ENCODE measurements around the gene NOBOX. TPM values are rescaled to one million over a fixed set of nuclear protein-coding genes. Genes with fewer than 3 reads are reported as not detected.
A peak's percentile ranks its signal among the peaks of the same experiment; 100 is the strongest.
"Not testable (repeated sequence)": the region's sequence is repeated elsewhere in the genome, so short reads cannot be mapped to it uniquely, and the experiment has no call there.

The NOBOX gene
- polyA plus RNA-seq (ENCODE audit: insufficient read depth in 1 of 5, insufficient read length in 5 of 5, low replicate concordance in 1 of 5) = not detected
- long read RNA-seq, donor 1 = 0 reads
- long read RNA-seq, donor 2 = 0 reads
- long read RNA-seq, donor 3 = 0 reads
- long read RNA-seq, donor 4 = 0 reads
- long read RNA-seq, donor 5 = 0 reads
- long read RNA-seq, donor 6 = 0 reads
- long read RNA-seq, donor 7 = 0 reads
- long read RNA-seq, donor 8 = 0 reads

GRCh38 chr7:144403649-144404061 lies at the start of gene NOBOX:
Gene NOBOX, minus strand, starts transcription at chr7:144403693.
- DNase-seq = no peak

- no peak for DNase-seq
Measured at GRCh38 chr7:144452064-144452463, 48.6 kb upstream of the NOBOX start.

- DNase-seq = no peak
Measured at GRCh38 chr7:144445590-144445989, 42.1 kb upstream of the NOBOX start.

- DNase-seq = no peak
Measured at GRCh38 chr7:144439717-144440205, 36.3 kb upstream of the NOBOX start.

GRCh38 chr7:144438759-144439158 lies 35.3 kb upstream of the NOBOX start:
- DNase-seq = no peak

GRCh38 chr7:144437370-144438191 lies 34.1 kb upstream of the NOBOX start:
- peak; percentile 52 to 65 for DNase-seq

- DNase-seq = no peak
Measured at GRCh38 chr7:144436500-144436899, 33.0 kb upstream of the NOBOX start.

GRCh38 chr7:144428431-144428830 lies 24.9 kb upstream of the NOBOX start:
- DNase-seq = no peak

- not testable (repeated sequence) for DNase-seq
Measured at GRCh38 chr7:144427539-144427938, 24.0 kb upstream of the NOBOX start.

GRCh38 chr7:144418931-144419330 lies 15.4 kb upstream of the NOBOX start:
- DNase-seq = not testable (repeated sequence)

GRCh38 chr7:144416341-144416740 lies 12.8 kb upstream of the NOBOX start:
- DNase-seq = no peak

- DNase-seq = no peak
Measured at GRCh38 chr7:144415858-144416257, 12.4 kb upstream of the NOBOX start.

GRCh38 chr7:144414815-144415214 lies 11.3 kb upstream of the NOBOX start:
- no peak for DNase-seq

- DNase-seq = no peak
Measured at GRCh38 chr7:144410441-144410840, 6.9 kb upstream of the NOBOX start.

GRCh38 chr7:144408121-144408520 lies 4.6 kb upstream of the NOBOX start:
- no peak for DNase-seq

- no peak for DNase-seq
Measured at GRCh38 chr7:144407266-144407931, 3.9 kb upstream of the NOBOX start.

GRCh38 chr7:144404946-144405345 lies 1.5 kb upstream of the NOBOX start:
- no peak for DNase-seq

GRCh38 chr7:144403102-144403501 lies 391 bp downstream of the NOBOX start:
- DNase-seq = no peak

GRCh38 chr7:144401490-144401889 lies 2.0 kb downstream of the NOBOX start:
- no peak for DNase-seq

GRCh38 chr7:144399946-144400345 lies 3.5 kb downstream of the NOBOX start:
- DNase-seq = no peak

GRCh38 chr7:144398911-144399310 lies 4.6 kb downstream of the NOBOX start:
- DNase-seq = no peak

- DNase-seq = no peak
Measured at GRCh38 chr7:144398291-144398690, 5.2 kb downstream of the NOBOX start.

GRCh38 chr7:144397086-144397485 lies 6.4 kb downstream of the NOBOX start:
- DNase-seq = no peak
